Measurements from ENCODE around the gene SLC25A21.

The SLC25A21 gene

GRCh38 chr14:36647417-36647823 is 525.0 kb downstream of the SLC25A21 start:
- no peak for DNase-seq (ENCODE audit: low spot score)

GRCh38 chr14:36646664-36647416 is 525.6 kb downstream of the SLC25A21 start:
- DNase-seq (ENCODE audit: low spot score) = no peak

- DNase-seq (ENCODE audit: low spot score) = no peak
Observed at GRCh38 chr14:36633580-36633979, 538.8 kb downstream of the SLC25A21 start.

Data from hematopoietic multipotent progenitor cell treated with erythropoietin and hydrocortisone succinate and interleukin-3 and kit ligand, for 17 days (in vitro differentiated cells).